K562 (cell line): ENCODE data around the gene SMAD4.

Experiments
- GABPB1 ChIP-seq: sonication (generic); formaldehyde crosslinking; IDR thresholded peaks from 2 replicates; pipeline ENCODE4 v1.8.0; 2022; ENCODE audit warnings: mild to moderate bottlenecking, missing genetic modification reagents
- MAFK ChIP-seq: IDR thresholded peaks from 2 replicates; pipeline ENCODE4 v1.6.1; 2011; ENCODE audit warnings: low read length, improper control_type of control experiment
- SIX5 ChIP-seq, 2 experiments: IDR thresholded peaks; 2 replicates each; pipeline ENCODE4 v1.6.1; 2011; ENCODE audit warnings: low read length in 2 of 2, borderline replicate concordance in 1 of 2, low read depth in 1 of 2, mild to moderate bottlenecking in 1 of 2, moderate library complexity in 1 of 2; ENCODE audit not compliant: insufficient read depth in 1 of 2
- TF ChIP-seq, protein P1 (sequence below): sonication (generic); formaldehyde crosslinking; IDR thresholded peaks from 2 replicates; pipeline ENCODE4 v1.9.0; 2022; ENCODE audit warnings: mild to moderate bottlenecking, missing genetic modification reagents

DNA sequence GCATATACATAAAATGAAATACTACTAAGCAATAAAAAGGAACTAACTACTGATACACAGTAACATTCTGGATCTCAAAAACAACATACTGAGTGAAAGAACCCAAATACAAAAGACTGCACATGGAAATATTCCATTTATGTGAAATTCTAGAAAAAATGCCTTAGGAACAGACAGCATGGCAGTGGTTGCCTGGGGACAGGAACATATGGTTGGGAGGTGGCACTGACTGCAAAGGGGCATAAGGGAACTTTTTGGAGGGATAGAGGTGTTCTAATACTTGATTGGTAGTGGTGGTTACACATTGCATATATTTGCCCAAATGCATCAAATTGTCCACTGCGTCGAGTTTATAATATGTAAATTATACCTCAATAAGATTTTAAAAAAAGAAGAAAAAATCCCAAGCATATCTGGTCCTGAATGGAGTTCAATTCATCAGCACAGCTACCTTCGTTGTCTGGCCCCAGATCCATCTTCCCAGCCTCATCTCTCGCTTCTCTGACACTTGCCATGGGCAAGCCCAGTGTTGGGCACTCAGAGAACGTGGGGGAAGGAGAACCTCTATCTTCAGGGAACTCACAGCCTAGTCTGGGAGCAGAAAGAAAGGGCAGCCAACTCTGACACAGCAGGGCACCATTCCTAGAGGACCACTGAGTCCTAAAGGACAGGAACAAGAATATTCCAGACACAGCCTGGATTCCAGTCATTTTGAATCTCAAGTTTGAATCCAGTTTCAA is 8.6 kb upstream of the SMAD4 start:
- TF ChIP-seq MAFK (no peak), SIX5 (IDR thresholded peaks at IDR 0.05; ENCODE audit: borderline replicate concordance in 1 of 2, insufficient read depth in 1 of 2, low read depth in 1 of 2, low read length in 2 of 2) (no peak), GABPB1 (no peak)
- TF ChIP-seq, protein P1, sequence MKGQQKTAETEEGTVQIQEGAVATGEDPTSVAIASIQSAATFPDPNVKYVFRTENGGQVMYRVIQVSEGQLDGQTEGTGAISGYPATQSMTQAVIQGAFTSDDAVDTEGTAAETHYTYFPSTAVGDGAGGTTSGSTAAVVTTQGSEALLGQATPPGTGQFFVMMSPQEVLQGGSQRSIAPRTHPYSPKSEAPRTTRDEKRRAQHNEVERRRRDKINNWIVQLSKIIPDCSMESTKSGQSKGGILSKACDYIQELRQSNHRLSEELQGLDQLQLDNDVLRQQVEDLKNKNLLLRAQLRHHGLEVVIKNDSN (CRISPR knock-in tag): no peak
